OCI-LY3 (cell line): ENCODE results near the gene LCE3D.

Source experiments
- CTCF ChIP-seq: fragments of 200-600, 300-600 bp; sonication (generic); IDR thresholded peaks from 2 replicates; pipeline ENCODE4 v1.5.1; 2014; ENCODE audit warnings: antibody characterized with exemption, low read length, low read depth
- EZH2phosphoT487 ChIP-seq: fragments of 200-600 bp; shearing (Covaris generic); IDR thresholded peaks from 2 replicates; pipeline ENCODE4 v1.6.1; 2018; ENCODE audit warnings: antibody characterized with exemption, mixed run types, low read depth

GRCh38 chr1:152565115-152565514, 15.2 kb downstream of the LCE3D start:
- TF ChIP-seq CTCF (no peak), EZH2phosphoT487 (no peak)
